Heart left ventricle (tissue), 13 donors: ENCODE results near the gene ARHGEF10L.

ENCODE experiments used
- CTCF ChIP-seq, 12 donors: fragments of 200-600 bp; sonication (generic) in 4 of 12; IDR thresholded peaks; one replicate each; pipeline versions ENCODE4 v1.5.0 to v1.8.0; 2018 to 2022; ENCODE audit warnings: antibody characterized with exemption in 12 of 12, mild to moderate bottlenecking in 5 of 12
- POLR2A ChIP-seq, 2 donors: fragments of 450-650 bp; IDR thresholded peaks; one replicate each; pipeline ENCODE4 v1.6.1; 2017; ENCODE audit warnings: antibody characterized with exemption in 2 of 2, mild to moderate bottlenecking in 2 of 2, moderate library complexity in 2 of 2
- donor health status: ischemic (EF 13 %, LVEDD 7.1; RV severe dilation, severe dysfunction).
- donor health status: DM: no; HTN: yes; CAD: no.
- donor health status: DM: no; HTN: no; CAD: no.
- donor health status: ischemic (EF 25% LVEDD 6.9; RV normal size, moderate dysfunction).
- donor health status: ischemic (EF 25% LVEDD 5.7; RV mildly dilated, moderate dysfunction).
- donor health status: ischemic (EF 35%, LVEDD 5.7; RV mildly dilated, moderate dysfunction).
- donor health status: nonischemic (EF 11% LVEDD 7.7; RV severe dilation, severe dysfunction).
- donor health status: DM: yes; HTN: yes; CAD: no.
- donor health status: PGD.
- donor health status: ischemic (EF 29% LVEDD 5.4; RV normal size, mild dysfunction).
- donor health status: nonischemic (EF 23%, LVEDD 6.1; RV moderate dilation, normal function).

GRCh38 chr1:17539477-17540254 lies at the start of gene ARHGEF10L:
- TF ChIP-seq CTCF (IDR thresholded peaks at IDR 0.05), result no peak
- TF ChIP-seq POLR2A (IDR thresholded peaks at IDR 0.05), result no peak
